HCT116 (cell line): ENCODE data around the gene SLC52A3. TPM values are rescaled to one million over a fixed set of nuclear protein-coding genes. Genes with fewer than 3 reads are reported as not detected.

Experiments
- ATAC-seq: fragments of 200-7000 bp; cut with Tn5 transposase; 2 replicates; pipeline ENCODE4 v1.9.1; 2020; ENCODE audit warnings: mild to moderate bottlenecking, moderate library complexity
- BruUV-seq: library from RNA; stranded (reverse); fragments of 400-500 nt; replicated peaks from 2 replicates; lab custom pipeline; 2021; lab: Mats Ljungman, UMichigan
- CTCF ChIA-PET: fragments of 300-600 bp; sonication (Branson Sonifier 250); formaldehyde crosslinking; loops from one replicate; lab custom pipeline; 2021; ENCODE audit warnings: antibody characterized with exemption; lab: Charles Lee
- POLR2A ChIA-PET: fragments of 300-600, 350-600 bp; sonication (Branson Sonifier 250); formaldehyde crosslinking; loops from one replicate; lab custom pipeline; 2021; ENCODE audit warnings: antibody characterized with exemption; lab: Charles Lee
- RAD21 ChIA-PET, 2 experiments: fragments of 300-600 bp; sonication (Branson Sonifier 250); formaldehyde crosslinking; loops; one replicate each; lab custom pipeline; 2023; ENCODE audit warnings: low total read pairs in 2 of 2; ENCODE audit not compliant: uncharacterized antibody in 2 of 2, unreplicated experiment in 2 of 2, low non-redundant PET in 1 of 2; lab: Charles Lee
- DNase-seq: peaks from one replicate; pipeline ENCODE4 v3.0.0-alpha.2; 2010; ENCODE audit warnings: low read depth, low spot score
- H2AFZ ChIP-seq: fragments of 200-600 bp; shearing (Covaris generic), sonication (generic); 2 replicates; pipeline ENCODE4 v1.6.1; 2017; ENCODE audit warnings: low read depth, mixed run types, mixed read lengths, antibody characterized with exemption, low read length; ENCODE audit not compliant: poor library complexity, severe bottlenecking
- H3K27ac ChIP-seq: 2 replicates; pipeline ENCODE4 v1.5.1; 2012; ENCODE audit warnings: low read depth, low read length
- H3K27me3 ChIP-seq: fragments of 200-600 bp; sonication (generic); 2 replicates; pipeline ENCODE4 v1.6.1; 2016; ENCODE audit warnings: mixed run types, low read length, mixed read lengths; ENCODE audit not compliant: insufficient read depth
- H3K36me3 ChIP-seq, 2 experiments: fragments of 200-500 bp in 1 of 2; fragments of 200-600 bp in 1 of 2; sonication (Bioruptor generic) in 1 of 2; sonication (generic) in 1 of 2; 2 replicates each; pipeline versions ENCODE4 v1.5.1 to v1.6.1; 2014 to 2016; ENCODE audit warnings: low read length in 2 of 2, inconsistent platforms in 1 of 2, mixed read lengths in 1 of 2, mixed run types in 1 of 2; ENCODE audit not compliant: insufficient read depth in 2 of 2, control insufficient read depth in 1 of 2
- H3K4me1 ChIP-seq, 2 experiments: fragments of 200-600 bp in 1 of 2; sonication (generic) in 1 of 2; 2 replicates each; pipeline versions ENCODE4 v1.5.1 to v1.6.1; 2012 to 2017; ENCODE audit warnings: low read length in 2 of 2, inconsistent platforms in 1 of 2, mild to moderate bottlenecking in 1 of 2, mixed read lengths in 1 of 2, mixed run types in 1 of 2, moderate library complexity in 1 of 2; ENCODE audit not compliant: insufficient read depth in 2 of 2, control insufficient read depth in 1 of 2
- H3K4me2 ChIP-seq: fragments of 200-600 bp; sonication (generic); 2 replicates; pipeline ENCODE4 v1.6.1; 2017; ENCODE audit warnings: mixed run types, low read length, mixed read lengths
- H3K4me3 ChIP-seq, 2 experiments: fragments of 200-600 bp in 1 of 2; sonication (generic) in 1 of 2; replicated peaks in 1 of 2; 2 replicates each; pipeline ENCODE4 v1.5.1; 2011 to 2016; ENCODE audit warnings: low read length in 2 of 2, control low read depth in 1 of 2, low read depth in 1 of 2, mild to moderate bottlenecking in 1 of 2, mixed read lengths in 1 of 2, mixed run types in 1 of 2
- H3K79me2 ChIP-seq: fragments of 200-600 bp; sonication (generic); 2 replicates; pipeline ENCODE4 v1.6.1; 2017; ENCODE audit warnings: mild to moderate bottlenecking, mixed run types, low read length, moderate library complexity, mixed read lengths; ENCODE audit not compliant: insufficient read depth
- H3K9ac ChIP-seq: fragments of 200-600 bp; sonication (generic); 2 replicates; pipeline ENCODE4 v1.6.1; 2016; ENCODE audit warnings: low read length, mixed read lengths
- H3K9me2 ChIP-seq: fragments of 200-600 bp; sonication (generic), shearing (Covaris generic); 2 replicates; pipeline ENCODE4 v1.6.1; 2017; ENCODE audit warnings: mixed run types, mild to moderate bottlenecking, moderate library complexity; ENCODE audit not compliant: insufficient read depth
- H3K9me3 ChIP-seq, 2 experiments: fragments of 200-500 bp in 1 of 2; fragments of 200-600 bp in 1 of 2; sonication (Bioruptor generic) in 1 of 2; sonication (generic) in 1 of 2; 2 replicates each; pipeline ENCODE4 v1.6.1; 2014 to 2017; ENCODE audit warnings: low read length in 2 of 2, mixed read lengths in 2 of 2, inconsistent platforms in 1 of 2, low read depth in 1 of 2, mild to moderate bottlenecking in 1 of 2, mixed run types in 1 of 2, moderate library complexity in 1 of 2; ENCODE audit not compliant: control insufficient read depth in 1 of 2, insufficient read depth in 1 of 2
- H4K20me1 ChIP-seq: fragments of 200-600 bp; sonication (generic), shearing (Covaris generic); 2 replicates; pipeline ENCODE4 v1.6.1; 2017; ENCODE audit warnings: mixed run types, mild to moderate bottlenecking, moderate library complexity; ENCODE audit not compliant: insufficient read depth
- CBX3 ChIP-seq: IDR thresholded peaks from 2 replicates; pipeline ENCODE4 v1.6.1; 2012; ENCODE audit warnings: low read depth
- CEBPB ChIP-seq: IDR thresholded peaks from 2 replicates; pipeline ENCODE4 v1.6.1; 2012; ENCODE audit warnings: low read depth
- CTCF ChIP-seq, 3 experiments: fragments of 200-600 bp in 1 of 3; sonication (generic) in 1 of 3; IDR thresholded peaks in 2 of 3; conservative IDR thresholded peaks in 1 of 3; 2 replicates each; pipeline ENCODE4 v1.5.1; 2012 to 2017; ENCODE audit warnings: low read depth in 2 of 3, low read length in 2 of 3, antibody characterized with exemption in 1 of 3, borderline replicate concordance in 1 of 3, control low read depth in 1 of 3, mild to moderate bottlenecking in 1 of 3, mixed read lengths in 1 of 3, mixed run types in 1 of 3, moderate library complexity in 1 of 3; ENCODE audit not compliant: insufficient read depth in 1 of 3
- ELF1 ChIP-seq: IDR thresholded peaks from 2 replicates; pipeline ENCODE4 v1.6.1; 2012; ENCODE audit warnings: low read depth, borderline replicate concordance
- EZH2 ChIP-seq: fragments of 200-600 bp; sonication (generic); IDR thresholded peaks from 2 replicates; pipeline ENCODE4 v1.6.1; 2017; ENCODE audit warnings: antibody characterized with exemption, mixed run types
- FOSL1 ChIP-seq: IDR thresholded peaks from 2 replicates; pipeline ENCODE4 v1.6.1; 2012; ENCODE audit warnings: low read depth
- POLR2A ChIP-seq: IDR thresholded peaks from 2 replicates; pipeline ENCODE4 v1.7.0; 2011; ENCODE audit warnings: borderline replicate concordance; ENCODE audit not compliant: insufficient read depth, insufficient read length; ENCODE audit errors: extremely low read depth
- POLR2AphosphoS5 ChIP-seq: IDR thresholded peaks from 2 replicates; pipeline ENCODE4 v1.6.1; 2011; ENCODE audit warnings: mild to moderate bottlenecking, low read depth, low read length, moderate library complexity
- RAD21 ChIP-seq: IDR thresholded peaks from 2 replicates; pipeline ENCODE4 v1.6.1; 2012; ENCODE audit warnings: low read depth, mild to moderate bottlenecking
- SIN3A ChIP-seq: IDR thresholded peaks from 2 replicates; pipeline ENCODE4 v1.6.1; 2012; ENCODE audit warnings: low read depth
- SP1 ChIP-seq: IDR thresholded peaks from 2 replicates; pipeline ENCODE4 v1.6.1; 2012; ENCODE audit warnings: low read depth
- ZBTB33 ChIP-seq: IDR thresholded peaks from 2 replicates; pipeline ENCODE4 v1.6.1; 2011; ENCODE audit warnings: mild to moderate bottlenecking, low read length, moderate library complexity; ENCODE audit not compliant: insufficient replicate concordance; ENCODE audit errors: extremely low read depth
- ZFX ChIP-seq: fragments of 450-650 bp; IDR thresholded peaks from 2 replicates; pipeline ENCODE4 v1.6.1; 2017
- intact Hi-C: fragments of 100-400 bp; cut with micrococcal nuclease; formaldehyde crosslinking; loops from 2 replicates; pipeline ENCODE4 v1.10.0; 2022
- total RNA-seq: library from RNA; stranded (reverse); gene quantifications from one replicate; pipeline ENCODE4 v1.2.1, GENCODE V29; 2021; ENCODE audit not compliant: unreplicated experiment
- TF ChIP-seq, protein P1 (sequence below): IDR thresholded peaks from 2 replicates; pipeline ENCODE4 v1.6.1; 2012

Gene SLC52A3
- total RNA-seq, 1 experiment from 2014 or later = 10.2 TPM

DNA sequence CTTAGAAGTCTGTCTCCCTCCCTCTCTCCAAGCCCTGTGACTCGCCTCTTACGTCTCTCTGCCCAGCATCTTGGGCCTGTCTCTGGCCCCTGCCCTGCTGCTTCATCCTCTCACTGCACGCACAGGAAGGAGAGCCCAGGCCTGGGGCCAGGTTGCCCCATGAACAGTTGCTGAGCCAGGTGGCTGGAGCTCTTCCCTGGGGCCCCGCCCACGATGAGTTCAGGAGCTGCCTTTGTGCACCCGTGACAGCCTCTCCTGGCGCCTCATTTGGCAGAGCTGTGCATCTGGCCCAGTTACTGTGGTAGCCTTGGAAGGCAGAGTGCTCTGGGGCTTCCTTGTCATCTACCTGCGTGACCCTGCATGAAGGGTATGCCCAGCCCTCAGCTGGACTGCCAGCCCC, 44.5 kb downstream of the SLC52A3 start:
- Histone ChIP-seq H3K9me3 (no peaks in the 10 kb centered on the region), H3K36me3 (no peaks in the 10 kb centered on the region), H4K20me1 (no peaks in the 10 kb centered on the region), H2AFZ (no peak overlapping the region), H3K9ac (no peak overlapping the region), H3K9me2 (no peaks in the 10 kb centered on the region), H3K4me1 (peaks cover 3 to 13% of the 10 kb centered on the region in 2 experiments; a peak in 2 of 4 replicates), H3K27me3 (no peaks in the 10 kb centered on the region), H3K4me2 (no peak overlapping the region), H3K79me2 (no peaks in the 10 kb centered on the region), H3K4me3 (no peak overlapping the region), H3K27ac (no peak overlapping the region)
- intact Hi-C loops = no loop called here
- CTCF ChIA-PET = no interaction called here
- TF ChIP-seq FOSL1 = no peak
- TF ChIP-seq ZFX = no peak
- TF ChIP-seq CBX3 = no peak
- TF ChIP-seq ZBTB33 = no peak
- TF ChIP-seq POLR2AphosphoS5 = no peak
- TF ChIP-seq EZH2 = no peak
- no peak for TF ChIP-seq ELF1
- no peak for TF ChIP-seq CEBPB
- TF ChIP-seq CTCF (IDR thresholded peaks at IDR 0.05 in 2 of 3, conservative IDR thresholded peaks at IDR 0.05 in 1 of 3; ENCODE audit: borderline replicate concordance in 1 of 3, insufficient read depth in 1 of 3, low read depth in 2 of 3, low read length in 2 of 3) = no peak
- TF ChIP-seq, protein P1, sequence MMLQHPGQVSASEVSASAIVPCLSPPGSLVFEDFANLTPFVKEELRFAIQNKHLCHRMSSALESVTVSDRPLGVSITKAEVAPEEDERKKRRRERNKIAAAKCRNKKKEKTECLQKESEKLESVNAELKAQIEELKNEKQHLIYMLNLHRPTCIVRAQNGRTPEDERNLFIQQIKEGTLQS = no peak
- no peak for TF ChIP-seq RAD21
- no peak for TF ChIP-seq SIN3A
- TF ChIP-seq SP1 = no peak
- no peak for TF ChIP-seq POLR2A
- DNase-seq = no peak
- RAD21 ChIA-PET = no interaction called here
- ATAC-seq = no peak
- no TSS peak for BruUV-seq
- POLR2A ChIA-PET = no interaction called here
